Thyroid gland (tissue), 4 donors: ENCODE measurements around the gene SMYD2.

ENCODE experiments used
- CTCF ChIP-seq, 6 experiments: fragments of 200-600 bp in 3 of 6; fragments of 450-650 bp in 3 of 6; sonication (generic) in 3 of 6; IDR thresholded peaks; one replicate each; pipeline ENCODE4 v1.5.1; 2016 to 2019; ENCODE audit warnings: antibody characterized with exemption in 6 of 6, mild to moderate bottlenecking in 2 of 6, inconsistent platforms in 1 of 6, moderate library complexity in 1 of 6
- POLR2A ChIP-seq, 2 donors: fragments of 450-650 bp; IDR thresholded peaks; one replicate each; pipeline ENCODE4 v1.6.1; 2017; ENCODE audit warnings: antibody characterized with exemption in 2 of 2, mild to moderate bottlenecking in 2 of 2, moderate library complexity in 1 of 2

DNA sequence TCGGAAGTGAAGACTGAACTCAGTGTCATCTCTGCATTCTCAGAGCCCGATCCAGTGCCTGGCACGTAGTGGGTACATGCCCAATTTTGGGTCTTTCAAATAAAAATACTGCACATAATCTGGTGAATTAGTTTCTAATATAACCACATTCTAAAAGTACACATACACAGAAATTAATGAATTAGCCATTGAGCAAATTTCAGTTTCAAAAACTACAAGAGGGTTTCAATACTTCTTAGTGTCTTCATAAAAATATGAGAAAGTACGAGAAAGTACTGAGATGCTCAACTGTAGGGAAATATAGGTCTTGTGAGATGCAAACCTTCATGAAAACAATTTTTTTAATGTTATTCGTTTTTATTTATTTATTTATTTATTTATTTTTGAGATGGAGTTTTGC, 86.9 kb downstream of the SMYD2 start:
- TF ChIP-seq POLR2A (IDR thresholded peaks at IDR 0.05) (no peak), CTCF (IDR thresholded peaks at IDR 0.05) (no peak)
